Measurements from ENCODE around the gene UBE4B. TPM values are rescaled to one million over a fixed set of nuclear protein-coding genes. Genes with fewer than 3 reads are reported as not detected.
"Not testable (repeated sequence)": the region's sequence is repeated elsewhere in the genome, so short reads cannot be mapped to it uniquely, and the experiment has no call there.

UBE4B gene
- total RNA-seq, 5 donors from 2014 or later (not counting 1 experiment from before 2014, with no cell fraction given): 37.5 to 43.1 (median 41.9) TPM

GRCh38 chr1:10216090-10216749 is 183.5 kb downstream of the UBE4B start:
- peaks cover 0 to 10% of the 10 kb centered on the region in 2 experiments for H3K4me1 ChIP-seq (ENCODE audit: control insufficient read depth in 1 of 2, extremely low read depth in 1 of 2, insufficient read depth in 2 of 2, low read length in 2 of 2)
- Mint-ChIP-seq H3K27me3 (no peaks in the 10 kb centered on the region), H3K4me3 (peak overlapping the region in 2 of 3 donors; percentile 4 to 70), H3K27ac (peak overlapping the region in 1 of 2 donors; percentile 30), H3K4me1 (peaks cover 32 to 42% (median 40%) of the 10 kb centered on the region in 3 donors), H3K36me3 (no peaks in the 10 kb centered on the region), H3K9me3 (no peaks in the 10 kb centered on the region)
- ATAC-seq (replicated peaks in 1 of 4) (no peak), DNase-seq (no peak)
- no peak overlapping the region for H3K27ac ChIP-seq (ENCODE audit: low read length)
- no peak overlapping the region for H3K4me3 ChIP-seq (ENCODE audit: control insufficient read depth in 1 of 2, extremely low read depth in 1 of 2, low read length in 1 of 2)
- H3K9me3 ChIP-seq: no peaks in the 10 kb centered on the region
- POLR2A ChIA-PET: no interaction called here
- H3K36me3 ChIP-seq (ENCODE audit: control insufficient read depth in 2 of 2, extremely low read depth in 1 of 2, insufficient read depth in 1 of 2, low read length in 1 of 2): no peaks in the 10 kb centered on the region
- CTCF ChIA-PET: interaction anchor here in 1 of 2 donors (0.6 kb wide), 1 partner anchor 589 kb away, joined by 4 read pairs; no protein-coding TSS in a partner anchor
- no peaks in the 10 kb centered on the region for H3K27me3 ChIP-seq (replicated peaks in 1 of 2; ENCODE audit: control insufficient read depth in 2 of 2, extremely low read depth in 1 of 2, insufficient read depth in 2 of 2, low read length in 1 of 2)
- WGBS (ENCODE audit: insufficient coverage): 28% methylated on average over 3 of the region's 7 CpGs

- H3K27me3 Mint-ChIP-seq: no peaks in the 10 kb centered on the region
- WGBS (ENCODE audit: insufficient coverage): 55% methylated on average over 1 of the region's 5 CpGs
- no peaks in the 10 kb centered on the region for H3K9me3 Mint-ChIP-seq
- ChIA-PET CTCF (interaction anchor here in 1 of 2 donors (0.5 to 1.2 kb wide), 2 partner anchors 8 to 625 kb away, joined by 4 to 7 read pairs; partner anchors contain the start of gene KIF1B), POLR2A (no interaction called here)
- H3K4me1 Mint-ChIP-seq: peaks cover 19 to 29% (median 28%) of the 10 kb centered on the region in 3 donors
- no peak overlapping the region for H3K27ac Mint-ChIP-seq
- H3K27me3 ChIP-seq (replicated peaks in 1 of 2; ENCODE audit: control insufficient read depth in 2 of 2, extremely low read depth in 1 of 2, insufficient read depth in 2 of 2, low read length in 1 of 2): no peaks in the 10 kb centered on the region
- DNase-seq: no peak
- H3K36me3 Mint-ChIP-seq: no peaks in the 10 kb centered on the region
- ATAC-seq (replicated peaks in 1 of 4): no peak
- H3K4me1 ChIP-seq (ENCODE audit: control insufficient read depth in 1 of 2, extremely low read depth in 1 of 2, insufficient read depth in 2 of 2, low read length in 2 of 2): peaks cover 0 to 3% of the 10 kb centered on the region in 2 experiments
- H3K4me3 Mint-ChIP-seq: no peak overlapping the region
- no peak overlapping the region for H3K4me3 ChIP-seq (ENCODE audit: control insufficient read depth in 1 of 2, extremely low read depth in 1 of 2, low read length in 1 of 2)
- H3K36me3 ChIP-seq (ENCODE audit: control insufficient read depth in 2 of 2, extremely low read depth in 1 of 2, insufficient read depth in 1 of 2, low read length in 1 of 2): no peaks in the 10 kb centered on the region
- no peak overlapping the region for H3K27ac ChIP-seq (ENCODE audit: low read length)
- H3K9me3 ChIP-seq: no peaks in the 10 kb centered on the region
These were observed 185.1 kb downstream of the UBE4B start for GRCh38 chr1:10217748-10218441.

DNA sequence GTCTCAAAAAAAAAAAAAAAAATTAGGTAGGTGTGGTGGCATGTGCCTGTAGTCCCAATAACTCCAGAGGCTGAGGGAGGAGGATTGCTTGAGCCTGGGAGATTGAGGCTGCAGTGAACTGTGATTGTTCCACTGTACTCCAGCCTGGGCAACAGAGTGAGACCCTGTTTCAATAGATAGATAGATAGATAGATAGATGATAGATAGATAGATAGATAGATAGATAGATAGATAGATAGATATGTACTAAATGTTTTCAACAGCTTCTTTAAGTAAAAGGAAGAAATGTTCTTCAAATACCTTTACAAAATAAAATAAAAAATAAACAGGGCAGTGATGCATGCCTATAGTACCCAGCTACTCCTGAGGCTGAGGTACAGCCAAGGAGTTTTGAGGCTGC is 187.4 kb downstream of the UBE4B start:
- Histone ChIP-seq H3K27me3 (replicated peaks in 1 of 2; ENCODE audit: control insufficient read depth in 2 of 2, extremely low read depth in 1 of 2, insufficient read depth in 2 of 2, low read length in 1 of 2) (no peaks in the 10 kb centered on the region), H3K4me1 (ENCODE audit: control insufficient read depth in 1 of 2, extremely low read depth in 1 of 2, insufficient read depth in 2 of 2, low read length in 2 of 2) (peaks cover 0 to 3% of the 10 kb centered on the region in 2 experiments), H3K27ac (ENCODE audit: low read length) (no peak overlapping the region), H3K9me3 (no peaks in the 10 kb centered on the region), H3K36me3 (ENCODE audit: control insufficient read depth in 2 of 2, extremely low read depth in 1 of 2, insufficient read depth in 1 of 2, low read length in 1 of 2) (no peaks in the 10 kb centered on the region), H3K4me3 (ENCODE audit: control insufficient read depth in 1 of 2, extremely low read depth in 1 of 2, low read length in 1 of 2) (no peak overlapping the region)
- Mint-ChIP-seq H3K4me3 (no peak overlapping the region), H3K27me3 (no peaks in the 10 kb centered on the region), H3K4me1 (peaks cover 15 to 22% (median 21%) of the 10 kb centered on the region in 3 donors), H3K36me3 (no peaks in the 10 kb centered on the region), H3K27ac (no peak overlapping the region), H3K9me3 (no peaks in the 10 kb centered on the region)
- ATAC-seq (replicated peaks in 1 of 4) (no peak), DNase-seq (no peak)
- ChIA-PET CTCF (interaction anchor here in 1 of 2 donors (0.6 to 0.7 kb wide), 2 partner anchors 15 to 17 kb away, joined by 3 read pairs; no protein-coding TSS in a partner anchor), POLR2A (interaction anchor here in 1 of 2 donors (0.6 kb wide), 1 partner anchor 236 kb away, joined by 6 read pairs; no protein-coding TSS in a partner anchor)

- H3K9me3 ChIP-seq; ATAC-seq (replicated peaks in 1 of 4); H3K4me3 Mint-ChIP-seq; H3K4me1 ChIP-seq (ENCODE audit: control insufficient read depth in 1 of 2, extremely low read depth in 1 of 2, insufficient read depth in 2 of 2, low read length in 2 of 2); H3K4me3 ChIP-seq (ENCODE audit: control insufficient read depth in 1 of 2, extremely low read depth in 1 of 2, low read length in 1 of 2); H3K9me3 Mint-ChIP-seq; H3K36me3 ChIP-seq (ENCODE audit: control insufficient read depth in 2 of 2, extremely low read depth in 1 of 2, insufficient read depth in 1 of 2, low read length in 1 of 2); H3K27ac ChIP-seq (ENCODE audit: low read length); POLR2A ChIA-PET; H3K27ac Mint-ChIP-seq; H3K27me3 ChIP-seq (replicated peaks in 1 of 2; ENCODE audit: control insufficient read depth in 2 of 2, extremely low read depth in 1 of 2, insufficient read depth in 2 of 2, low read length in 1 of 2); H3K36me3 Mint-ChIP-seq; H3K27me3 Mint-ChIP-seq; DNase-seq: not testable (repeated sequence)
- CTCF ChIA-PET: interaction anchor here in 1 of 2 donors (0.6 kb wide), 1 partner anchor 1071 kb away, joined by 4 read pairs; no protein-coding TSS in a partner anchor
- peaks cover 14 to 22% (median 16%) of the 10 kb centered on the region in 3 donors for H3K4me1 Mint-ChIP-seq
- WGBS (ENCODE audit: insufficient coverage): 86% methylated on average over 5 of the region's 6 CpGs
These were observed 187.9 kb downstream of the UBE4B start for GRCh38 chr1:10220657-10221056.

GRCh38 chr1:10225573-10225972 is 192.8 kb downstream of the UBE4B start:
- Mint-ChIP-seq H3K36me3 (peaks cover 3% of the 10 kb centered on the region), H3K4me1 (peaks cover 0 to 8% (median 2%) of the 10 kb centered on the region in 3 donors), H3K4me3 (no peak overlapping the region), H3K27me3 (no peaks in the 10 kb centered on the region), H3K27ac (no peak overlapping the region), H3K9me3 (no peaks in the 10 kb centered on the region)
- CTCF ChIA-PET: interaction anchor here (0.5 to 0.9 kb wide), 2 partner anchors 16 to 23 kb away, joined by 3 to 6 read pairs; no protein-coding TSS in a partner anchor
- Histone ChIP-seq H3K27ac (ENCODE audit: low read length) (no peak overlapping the region), H3K9me3 (no peaks in the 10 kb centered on the region), H3K36me3 (ENCODE audit: control insufficient read depth in 2 of 2, extremely low read depth in 1 of 2, insufficient read depth in 1 of 2, low read length in 1 of 2) (no peaks in the 10 kb centered on the region), H3K4me3 (ENCODE audit: control insufficient read depth in 1 of 2, extremely low read depth in 1 of 2, low read length in 1 of 2) (no peak overlapping the region), H3K4me1 (ENCODE audit: control insufficient read depth in 1 of 2, extremely low read depth in 1 of 2, insufficient read depth in 2 of 2, low read length in 2 of 2) (no peaks in the 10 kb centered on the region), H3K27me3 (replicated peaks in 1 of 2; ENCODE audit: control insufficient read depth in 2 of 2, extremely low read depth in 1 of 2, insufficient read depth in 2 of 2, low read length in 1 of 2) (no peaks in the 10 kb centered on the region)
- no peak for ATAC-seq (replicated peaks in 1 of 4)
- DNase-seq: no peak
- POLR2A ChIA-PET: no interaction called here
- WGBS (ENCODE audit: insufficient coverage): 100% methylated on average over 1 of the region's 1 CpG

DNA sequence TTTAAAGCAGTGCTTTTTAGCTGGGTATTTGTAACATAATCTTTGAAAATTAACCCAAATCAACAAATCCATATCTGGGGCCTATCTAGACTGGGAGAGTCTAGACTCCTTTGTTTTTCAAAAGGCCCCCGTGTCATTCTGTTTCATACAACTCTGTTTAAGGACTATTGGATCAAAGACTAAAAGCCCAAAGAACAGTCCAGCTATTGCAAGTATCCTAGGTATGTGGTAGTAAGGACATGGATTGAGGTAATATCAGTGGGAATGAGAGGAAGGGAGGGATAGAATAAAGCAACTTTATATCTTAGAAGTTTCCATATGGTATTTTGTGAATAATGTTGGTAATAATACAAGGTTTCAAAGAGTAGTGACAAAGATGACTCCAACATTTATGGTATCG is 195.8 kb downstream of the UBE4B start:
- WGBS (ENCODE audit: insufficient coverage): 100% methylated on average over 1 of the region's 2 CpGs
- H3K27me3 ChIP-seq (replicated peaks in 1 of 2; ENCODE audit: control insufficient read depth in 2 of 2, extremely low read depth in 1 of 2, insufficient read depth in 2 of 2, low read length in 1 of 2): no peaks in the 10 kb centered on the region
- no peaks in the 10 kb centered on the region for H3K4me1 ChIP-seq (ENCODE audit: control insufficient read depth in 1 of 2, extremely low read depth in 1 of 2, insufficient read depth in 2 of 2, low read length in 2 of 2)
- ChIA-PET CTCF (interaction anchor here in 1 of 2 donors (0.6 kb wide), 1 partner anchor 730 kb away, joined by 3 read pairs; no protein-coding TSS in a partner anchor), POLR2A (no interaction called here)
- Mint-ChIP-seq H3K9me3 (no peaks in the 10 kb centered on the region), H3K27me3 (no peaks in the 10 kb centered on the region), H3K4me3 (no peak overlapping the region), H3K36me3 (peaks cover 3% of the 10 kb centered on the region), H3K4me1 (peaks cover 0 to 8% (median 2%) of the 10 kb centered on the region in 3 donors), H3K27ac (no peak overlapping the region)
- ATAC-seq (replicated peaks in 1 of 4) (no peak), DNase-seq (no peak)
- H3K36me3 ChIP-seq (ENCODE audit: control insufficient read depth in 2 of 2, extremely low read depth in 1 of 2, insufficient read depth in 1 of 2, low read length in 1 of 2): no peaks in the 10 kb centered on the region
- H3K27ac ChIP-seq (ENCODE audit: low read length): no peak overlapping the region
- H3K4me3 ChIP-seq (ENCODE audit: control insufficient read depth in 1 of 2, extremely low read depth in 1 of 2, low read length in 1 of 2): no peak overlapping the region
- H3K9me3 ChIP-seq: no peaks in the 10 kb centered on the region
